ENCODE measurements around the gene MTX2.

Gene MTX2

GRCh38 chr2:176380341-176380740 is 111.1 kb downstream of the MTX2 start:
- no peak for DNase-seq

- no peak for DNase-seq
Observed at GRCh38 chr2:176383100-176383499, 113.9 kb downstream of the MTX2 start.

- no peak for DNase-seq
Observed at GRCh38 chr2:176383836-176384442, 114.7 kb downstream of the MTX2 start.

GRCh38 chr2:176385219-176385759 is 116.0 kb downstream of the MTX2 start:
- DNase-seq = no peak

GRCh38 chr2:176385838-176386237 is 116.6 kb downstream of the MTX2 start:
- DNase-seq = no peak
